Astrocyte (in vitro differentiated cells and primary cell): Measurements from ENCODE around the gene CPXM2. TPM values are rescaled to one million over a fixed set of nuclear protein-coding genes. Genes with fewer than 3 reads are reported as not detected.

ENCODE experiments used
- DNase-seq: peaks from one replicate; pipeline ENCODE4 v3.0.0-alpha.2; 2010; ENCODE audit warnings: low read depth
- FAIRE-seq: peaks from 2 replicates; lab custom pipeline; 2011; peaks lifted over from hg19 to GRCh38; lab: Jason Lieb, UNC
- H2AFZ ChIP-seq: 2 replicates; pipeline ENCODE4 v1.6.0; 2012; ENCODE audit warnings: low read depth, low read length, inconsistent platforms
- H3K27ac ChIP-seq: 2 replicates; pipeline ENCODE4 v1.5.1; 2011; ENCODE audit warnings: low read depth, low read length, inconsistent platforms
- H3K27me3 ChIP-seq: 2 replicates; pipeline ENCODE4 v1.6.0; 2011; ENCODE audit warnings: low read length, inconsistent platforms; ENCODE audit not compliant: insufficient read depth
- H3K36me3 ChIP-seq: 2 replicates; pipeline ENCODE4 v1.5.1; 2011; ENCODE audit warnings: low read length, inconsistent platforms; ENCODE audit not compliant: insufficient read depth
- H3K4me1 ChIP-seq: 2 replicates; pipeline ENCODE4 v1.5.1; 2011; ENCODE audit warnings: low read length, inconsistent platforms; ENCODE audit not compliant: insufficient read depth
- H3K4me2 ChIP-seq: 2 replicates; pipeline ENCODE4 v1.6.0; 2012; ENCODE audit warnings: low read length, inconsistent platforms
- H3K4me3 ChIP-seq: 2 replicates; pipeline ENCODE4 v1.5.1; 2011; ENCODE audit warnings: low read depth, mild to moderate bottlenecking, low read length, inconsistent platforms; ENCODE audit not compliant: insufficient read depth
- H3K79me2 ChIP-seq: 2 replicates; pipeline ENCODE4 v1.6.0; 2012; ENCODE audit warnings: mild to moderate bottlenecking, low read length, inconsistent platforms; ENCODE audit not compliant: insufficient read depth
- H3K9ac ChIP-seq: 2 replicates; pipeline ENCODE4 v1.6.0; 2012; ENCODE audit warnings: mild to moderate bottlenecking, low read length, inconsistent platforms
- H3K9me3 ChIP-seq: 2 replicates; pipeline ENCODE4 v1.5.1; 2012; ENCODE audit warnings: low read depth, mild to moderate bottlenecking, low read length, inconsistent platforms; ENCODE audit not compliant: insufficient read depth
- H4K20me1 ChIP-seq: 2 replicates; pipeline ENCODE4 v1.6.0; 2012; ENCODE audit warnings: low read length, inconsistent platforms; ENCODE audit not compliant: insufficient read depth
- H3K27ac Mint-ChIP-seq: one replicate; pipeline ENCODE4 v1.8.0; 2021; ENCODE audit warnings: mild to moderate bottlenecking, mixed read lengths; ENCODE audit not compliant: unreplicated experiment
- H3K27me3 Mint-ChIP-seq: one replicate; pipeline ENCODE4 v1.8.0; 2021; ENCODE audit warnings: low read depth, mixed read lengths; ENCODE audit not compliant: unreplicated experiment
- H3K36me3 Mint-ChIP-seq: one replicate; pipeline ENCODE4 v1.8.0; 2021; ENCODE audit warnings: low read depth, mixed read lengths; ENCODE audit not compliant: unreplicated experiment
- H3K4me1 Mint-ChIP-seq: one replicate; pipeline ENCODE4 v1.8.0; 2021; ENCODE audit warnings: low read depth, mixed read lengths; ENCODE audit not compliant: unreplicated experiment
- H3K4me3 Mint-ChIP-seq: one replicate; pipeline ENCODE4 v1.8.0; 2021; ENCODE audit warnings: mild to moderate bottlenecking, moderate library complexity, mixed read lengths; ENCODE audit not compliant: unreplicated experiment
- H3K9me3 Mint-ChIP-seq: one replicate; pipeline ENCODE4 v1.8.0; 2021; ENCODE audit warnings: mild to moderate bottlenecking, mixed read lengths; ENCODE audit not compliant: unreplicated experiment
- CTCF ChIP-seq: IDR thresholded peaks from 2 replicates; pipeline ENCODE4 v1.5.1; 2011; ENCODE audit warnings: low read depth, mild to moderate bottlenecking, inconsistent platforms, low read length, moderate library complexity; ENCODE audit not compliant: insufficient read depth
- EZH2 ChIP-seq: IDR thresholded peaks from 2 replicates; pipeline ENCODE4 v1.6.1; 2012; ENCODE audit warnings: mild to moderate bottlenecking, low read length, inconsistent platforms; ENCODE audit not compliant: insufficient read depth
- total RNA-seq: library from RNA; stranded (reverse); gene quantifications from 2 replicates; pipeline ENCODE4 v1.2.1, GENCODE V29; 2021

The CPXM2 gene
- total RNA-seq, 1 donor from 2014 or later, result 5.2 TPM

GRCh38 chr10:123909426-123909825, 17.8 kb upstream of the CPXM2 start:
- no peak for TF ChIP-seq CTCF
- TF ChIP-seq EZH2, result no peak

GRCh38 chr10:123908379-123908778, 16.8 kb upstream of the CPXM2 start:
- DNase-seq, result no peak
- no peak overlapping the region for H3K27ac Mint-ChIP-seq
- FAIRE-seq, result no peak
- no peak overlapping the region for H3K9ac ChIP-seq
- no peaks in the 10 kb centered on the region for H3K79me2 ChIP-seq
- no peak overlapping the region for H3K4me3 Mint-ChIP-seq
- H3K9me3 ChIP-seq, result no peaks in the 10 kb centered on the region
- no peaks in the 10 kb centered on the region for H4K20me1 ChIP-seq
- no peaks in the 10 kb centered on the region for H3K4me1 ChIP-seq
- no peak overlapping the region for H3K4me3 ChIP-seq
- H3K27me3 ChIP-seq, result no peaks in the 10 kb centered on the region
- H3K4me2 ChIP-seq, result no peak overlapping the region
- H3K9me3 Mint-ChIP-seq, result peaks cover 12% of the 10 kb centered on the region
- peaks cover 89% of the 10 kb centered on the region for H3K27me3 Mint-ChIP-seq
- H3K27ac ChIP-seq, result no peak overlapping the region
- H3K36me3 Mint-ChIP-seq, result no peaks in the 10 kb centered on the region
- no peak overlapping the region for H2AFZ ChIP-seq
- H3K4me1 Mint-ChIP-seq, result no peaks in the 10 kb centered on the region
- H3K36me3 ChIP-seq, result no peaks in the 10 kb centered on the region
- TF ChIP-seq CTCF (no peak), EZH2 (no peak)

More at GRCh38 chr10:123909426-123909825, 17.8 kb upstream of the CPXM2 start:
- H3K79me2 ChIP-seq, result no peaks in the 10 kb centered on the region
- H2AFZ ChIP-seq, result no peak overlapping the region
- Mint-ChIP-seq H3K4me3 (no peak overlapping the region), H3K36me3 (no peaks in the 10 kb centered on the region), H3K27ac (no peak overlapping the region), H3K9me3 (peaks cover 12% of the 10 kb centered on the region), H3K27me3 (peaks cover 85% of the 10 kb centered on the region), H3K4me1 (no peaks in the 10 kb centered on the region)
- no peaks in the 10 kb centered on the region for H3K27me3 ChIP-seq
- H3K4me1 ChIP-seq, result no peaks in the 10 kb centered on the region
- H3K9ac ChIP-seq, result no peak overlapping the region
- H3K27ac ChIP-seq, result no peak overlapping the region
- H3K36me3 ChIP-seq, result no peaks in the 10 kb centered on the region
- no peak overlapping the region for H3K4me3 ChIP-seq
- H3K9me3 ChIP-seq, result no peaks in the 10 kb centered on the region
- no peak for FAIRE-seq
- H3K4me2 ChIP-seq, result no peak overlapping the region
- no peaks in the 10 kb centered on the region for H4K20me1 ChIP-seq
- DNase-seq, result no peak

GRCh38 chr10:123906884-123907652, 15.5 kb upstream of the CPXM2 start:
- no peak overlapping the region for H3K27ac ChIP-seq
- no peaks in the 10 kb centered on the region for H3K36me3 ChIP-seq
- Mint-ChIP-seq H3K4me1 (no peaks in the 10 kb centered on the region), H3K4me3 (no peak overlapping the region), H3K27ac (no peak overlapping the region), H3K27me3 (peaks cover 90% of the 10 kb centered on the region), H3K36me3 (no peaks in the 10 kb centered on the region), H3K9me3 (peaks cover 12% of the 10 kb centered on the region)
- H4K20me1 ChIP-seq, result no peaks in the 10 kb centered on the region
- H2AFZ ChIP-seq, result no peak overlapping the region
- H3K4me1 ChIP-seq, result no peaks in the 10 kb centered on the region
- H3K79me2 ChIP-seq, result no peaks in the 10 kb centered on the region
- no peak for TF ChIP-seq EZH2
- TF ChIP-seq CTCF, result no peak
- H3K9me3 ChIP-seq, result no peaks in the 10 kb centered on the region
- H3K9ac ChIP-seq, result no peak overlapping the region
- no peak overlapping the region for H3K4me2 ChIP-seq
- no peak for DNase-seq
- H3K4me3 ChIP-seq, result no peak overlapping the region
- no peaks in the 10 kb centered on the region for H3K27me3 ChIP-seq
- no peak for FAIRE-seq
